GM21381 (cell line): ENCODE measurements around the gene GRB10.

Experiments
- ATAC-seq: cut with Tn5 transposase; IDR thresholded peaks from one replicate; pipeline ENCODE4 v1.9.1; 2021; ENCODE audit warnings: mild to moderate bottlenecking, moderate library complexity; ENCODE audit not compliant: unreplicated experiment

The GRB10 gene

GRCh38 chr7:50782375-50783208 lies at the start of gene GRB10:
TSS of gene GRB10 (minus strand) at chr7:50782896. CDS start at chr7:50732322, 50,574 bp downstream.
- ATAC-seq: no peak

DNA sequence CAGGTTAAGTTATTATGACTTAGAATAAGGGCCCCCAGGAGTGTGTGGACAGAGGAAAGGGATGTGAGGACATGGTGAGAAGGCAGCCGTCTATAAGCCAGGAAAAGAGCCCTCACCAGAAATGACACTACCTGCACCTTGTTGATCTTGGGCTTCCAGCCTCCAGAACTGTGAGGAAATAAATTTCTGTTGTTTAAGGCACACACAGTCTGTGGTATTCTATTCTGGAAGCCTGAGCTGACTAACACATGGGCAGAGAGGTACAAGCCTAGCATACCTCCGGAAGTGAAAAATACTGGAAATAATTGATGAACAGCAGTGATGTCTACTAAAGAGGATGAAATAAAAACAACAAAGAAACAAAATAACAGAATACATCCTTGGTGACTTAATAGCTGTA lies 46.1 kb upstream of the GRB10 start:
- ATAC-seq: no peak

DNA sequence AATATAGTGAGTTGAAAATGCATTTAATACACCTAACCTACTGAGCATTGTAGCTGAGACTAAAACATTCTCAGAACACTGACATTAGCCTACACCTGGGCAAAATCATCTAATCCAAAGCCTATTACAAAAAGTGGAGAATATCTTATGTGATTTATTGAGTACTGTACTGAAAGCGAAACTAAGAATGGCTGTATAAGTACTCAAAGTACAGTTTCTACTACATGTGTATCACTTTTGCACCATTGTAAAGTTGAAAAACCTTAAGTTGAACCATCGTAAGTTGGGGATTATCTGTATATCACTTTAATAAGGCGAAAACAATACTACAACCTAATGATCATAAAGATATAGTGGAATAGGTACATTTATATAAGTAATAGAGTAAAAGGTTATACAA lies 45.4 kb upstream of the GRB10 start:
- ATAC-seq: no peak

GRCh38 chr7:50827281-50827680 lies 44.6 kb upstream of the GRB10 start:
- ATAC-seq: no peak

- ATAC-seq: no peak
Observed at GRCh38 chr7:50826371-50827172, 43.9 kb upstream of the GRB10 start.

GRCh38 chr7:50825465-50825864 lies 42.8 kb upstream of the GRB10 start:
- ATAC-seq: no peak

GRCh38 chr7:50824882-50825281 lies 42.2 kb upstream of the GRB10 start:
- no peak for ATAC-seq

DNA sequence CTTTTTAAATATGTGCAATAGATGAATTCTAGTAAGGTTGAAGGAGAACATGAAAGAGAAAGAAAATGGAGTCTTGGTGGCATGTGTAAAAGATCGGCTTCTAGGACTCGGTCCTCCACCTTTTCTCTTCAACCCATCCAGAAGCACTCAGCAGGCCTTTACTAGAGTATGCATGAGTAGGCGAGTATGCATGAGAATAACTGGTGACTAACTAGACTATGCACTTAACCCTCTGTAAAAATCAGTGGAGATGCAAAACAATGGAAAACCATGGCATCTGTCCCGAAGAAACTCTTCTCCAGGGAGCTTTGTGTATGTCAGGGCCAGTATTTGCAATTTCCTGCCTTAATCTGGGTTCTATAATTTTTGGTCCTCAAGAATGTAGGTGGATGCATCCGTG lies 40.0 kb upstream of the GRB10 start:
- no peak for ATAC-seq

- ATAC-seq: no peak
Observed at GRCh38 chr7:50822110-50822509, 39.4 kb upstream of the GRB10 start.

GRCh38 chr7:50821457-50822008 lies 38.8 kb upstream of the GRB10 start:
- no peak for ATAC-seq

DNA sequence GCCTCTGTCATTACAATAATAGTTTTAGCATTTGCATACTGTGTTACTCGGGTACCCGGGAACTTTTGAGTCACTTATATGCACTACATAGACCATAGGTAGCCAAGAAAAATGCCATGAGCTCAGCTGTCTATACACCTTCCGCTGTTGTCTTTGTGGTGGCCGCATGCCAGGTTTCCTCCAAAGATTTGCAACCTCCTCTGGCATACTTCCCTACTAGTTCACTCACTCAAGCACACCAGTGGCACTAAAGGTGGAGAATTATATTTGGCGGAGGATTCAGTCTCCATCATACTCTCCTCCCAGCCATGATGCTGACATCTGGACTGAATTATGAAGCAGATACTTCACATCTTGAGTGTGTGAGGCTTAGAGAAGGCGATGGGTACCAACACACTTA lies 35.6 kb upstream of the GRB10 start:
- ATAC-seq: no peak

DNA sequence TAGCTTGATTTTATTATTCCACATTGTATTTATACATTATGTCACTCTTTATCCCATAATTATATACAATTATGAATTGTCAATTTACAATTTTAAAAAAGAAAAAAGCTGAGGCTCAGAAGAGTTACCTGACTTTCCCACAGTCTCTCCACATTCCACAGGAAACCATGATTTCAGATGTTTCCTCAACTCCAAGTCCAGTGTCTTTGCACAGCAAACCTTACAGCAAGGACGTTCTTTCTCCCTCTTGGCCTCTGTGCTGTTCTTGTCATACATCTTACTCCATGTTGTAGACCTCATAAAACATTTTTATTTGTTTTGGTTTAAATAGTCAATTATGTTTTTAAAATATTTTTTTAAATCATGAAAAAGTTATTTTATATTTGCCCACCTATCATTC lies 34.9 kb upstream of the GRB10 start:
- ATAC-seq: no peak

- ATAC-seq: no peak
Observed at GRCh38 chr7:50815138-50815537, 32.4 kb upstream of the GRB10 start.

DNA sequence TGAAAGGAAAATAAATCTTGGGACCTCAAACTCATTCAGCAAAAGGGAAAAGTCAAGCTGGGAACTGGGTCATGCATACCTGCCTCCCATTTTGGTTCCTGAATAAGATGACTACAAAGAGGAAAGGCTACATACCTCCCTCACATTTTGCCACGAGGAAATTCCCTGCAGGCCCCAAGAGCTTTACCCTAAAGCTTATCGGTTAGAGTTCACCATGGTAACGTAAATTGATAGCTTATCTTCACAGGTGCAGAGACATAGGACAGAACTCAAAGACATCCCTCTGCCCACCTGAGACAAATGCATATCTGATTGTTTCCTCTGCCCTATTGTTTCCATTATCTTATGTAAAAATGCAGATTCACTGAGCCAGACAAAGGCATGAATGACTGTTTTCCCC lies 31.5 kb upstream of the GRB10 start:
- no peak for ATAC-seq

- ATAC-seq: no peak
Observed at GRCh38 chr7:50812841-50813475, 30.3 kb upstream of the GRB10 start.

GRCh38 chr7:50812094-50812493 lies 29.4 kb upstream of the GRB10 start:
- ATAC-seq: no peak

DNA sequence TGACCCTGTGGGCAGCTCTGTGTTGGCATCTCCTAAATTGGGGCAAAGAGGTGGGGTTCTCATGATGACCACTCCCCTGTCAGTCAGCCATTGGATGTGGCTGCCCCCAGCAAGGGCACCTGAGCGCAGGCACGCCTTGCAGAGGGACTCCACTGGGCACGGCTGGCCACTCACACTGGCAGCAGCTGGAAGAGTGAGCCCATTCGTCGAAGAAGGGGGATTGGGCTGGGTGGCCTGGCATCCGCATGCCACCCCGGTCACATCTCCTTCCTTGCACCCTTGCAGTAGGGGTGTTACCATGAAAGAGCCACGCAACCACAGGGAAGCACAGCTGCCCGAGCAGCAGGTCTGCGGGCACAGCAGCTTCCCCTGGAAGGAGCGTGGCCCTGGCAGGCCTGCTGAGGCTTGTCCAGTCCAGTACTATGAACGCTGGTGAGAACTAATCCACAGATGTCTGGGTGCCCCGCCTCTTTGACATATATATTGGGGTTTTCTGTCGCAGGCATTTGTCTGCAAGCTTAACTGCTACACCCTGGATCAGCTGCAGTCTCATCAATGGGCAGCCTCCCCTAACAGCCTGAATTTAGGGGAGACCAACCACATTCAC lies 25.7 kb upstream of the GRB10 start:
- no peak for ATAC-seq

DNA sequence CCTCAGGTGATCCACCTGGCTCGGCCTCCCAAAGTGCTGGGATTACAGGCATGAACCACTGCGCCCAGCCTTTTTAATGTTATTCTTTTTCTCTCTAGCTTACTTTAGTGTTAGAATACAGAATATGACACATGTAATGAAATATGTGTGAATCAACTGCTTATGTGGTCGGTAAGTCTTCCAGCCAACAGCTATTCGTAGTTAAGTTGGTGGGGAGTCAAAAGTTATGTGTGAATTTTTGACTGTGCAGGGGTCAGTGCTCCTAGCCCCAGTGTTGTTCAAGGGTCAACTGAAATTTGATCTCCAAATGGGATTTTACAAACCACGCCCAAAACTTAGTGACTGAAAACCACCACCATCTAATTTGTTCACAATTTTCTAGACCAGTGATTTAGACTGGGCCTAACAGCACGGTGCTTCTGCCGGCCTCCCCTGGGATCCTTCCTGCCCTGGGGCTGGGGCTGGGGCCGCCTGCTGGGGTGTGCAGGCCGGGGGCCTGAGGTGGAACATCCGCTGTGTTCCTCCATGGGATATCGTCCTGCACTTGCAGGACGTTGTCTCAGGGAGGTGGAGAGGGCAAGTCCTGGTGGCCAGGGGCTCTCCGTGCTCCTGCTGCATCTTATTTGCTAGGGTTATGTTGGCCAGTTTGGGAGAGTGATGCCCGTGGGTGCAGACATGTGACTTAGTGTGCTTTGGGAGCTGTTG lies 24.5 kb upstream of the GRB10 start:
- ATAC-seq: no peak

DNA sequence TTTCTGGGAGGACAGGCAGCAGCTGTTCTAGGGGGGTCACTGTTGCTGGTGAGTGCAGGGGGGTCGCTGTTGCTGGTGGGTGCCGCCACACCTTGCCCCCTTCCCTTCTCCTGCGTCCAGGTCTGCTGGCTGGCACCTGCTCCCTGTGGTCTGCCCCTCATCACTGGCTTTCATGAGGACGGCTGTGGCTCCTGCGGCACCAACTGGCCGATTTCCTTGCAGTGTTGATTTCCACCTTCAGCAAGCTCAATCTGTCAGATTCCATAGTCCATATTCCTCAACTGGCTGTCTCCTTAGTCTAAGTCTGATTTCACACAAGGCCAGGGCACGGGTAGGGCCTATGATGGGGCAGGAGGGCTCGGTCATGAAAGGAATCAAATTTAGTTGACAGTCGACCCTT lies 23.4 kb upstream of the GRB10 start:
- no peak for ATAC-seq

DNA sequence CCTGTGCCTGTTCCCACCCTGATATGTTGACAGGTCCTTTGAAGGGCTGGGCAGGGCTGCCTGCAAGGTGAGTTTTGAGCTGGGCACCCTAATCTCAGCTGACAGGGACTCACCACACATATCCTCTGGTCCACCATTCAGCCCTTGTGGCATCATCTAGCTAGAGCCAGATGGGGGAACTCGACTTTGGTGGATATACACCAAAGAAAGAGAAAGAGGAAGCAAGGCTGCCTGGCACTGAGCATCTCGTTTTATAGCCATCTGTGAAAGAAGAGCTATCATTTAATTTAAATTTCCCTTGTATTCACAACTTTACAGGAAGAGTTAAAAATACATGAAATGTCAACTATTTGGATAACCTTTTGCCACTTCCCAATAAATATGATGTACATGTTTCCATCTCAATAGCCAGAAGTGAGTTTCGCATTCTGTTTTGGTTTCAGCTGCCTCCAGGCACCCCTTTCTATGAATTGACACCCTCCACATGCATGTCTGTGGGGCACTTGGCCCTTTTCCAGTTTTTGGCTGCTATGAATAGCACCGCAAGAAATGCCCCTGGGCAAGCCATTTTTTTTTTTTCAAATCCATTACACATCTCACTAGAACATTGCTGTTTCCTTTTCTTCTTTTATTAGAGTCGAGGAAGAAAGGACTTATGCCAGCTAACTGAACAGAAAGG lies 22.9 kb upstream of the GRB10 start:
- ATAC-seq: no peak
